Gastrocnemius medialis (tissue), 4 donors: Measurements from ENCODE around the gene SPRYD4.

Experiments
- POLR2A ChIP-seq, 2 donors: fragments of 450-650 bp; IDR thresholded peaks; one replicate each; pipeline ENCODE4 v1.6.1; 2017; ENCODE audit warnings: antibody characterized with exemption in 2 of 2, mild to moderate bottlenecking in 2 of 2, moderate library complexity in 2 of 2
- TF ChIP-seq, protein P1 (sequence below), 5 experiments: fragments of 450-650 bp in 3 of 5; fragments of 200-600 bp in 2 of 5; sonication (generic) in 2 of 5; IDR thresholded peaks in 4 of 5; conservative IDR thresholded peaks in 1 of 5; 1 replicate in 4 of 5; 2 replicates in 1 of 5; pipeline ENCODE4 v1.5.1; 2016 to 2019; ENCODE audit warnings: antibody characterized with exemption in 5 of 5, mild to moderate bottlenecking in 3 of 5, moderate library complexity in 3 of 5

DNA sequence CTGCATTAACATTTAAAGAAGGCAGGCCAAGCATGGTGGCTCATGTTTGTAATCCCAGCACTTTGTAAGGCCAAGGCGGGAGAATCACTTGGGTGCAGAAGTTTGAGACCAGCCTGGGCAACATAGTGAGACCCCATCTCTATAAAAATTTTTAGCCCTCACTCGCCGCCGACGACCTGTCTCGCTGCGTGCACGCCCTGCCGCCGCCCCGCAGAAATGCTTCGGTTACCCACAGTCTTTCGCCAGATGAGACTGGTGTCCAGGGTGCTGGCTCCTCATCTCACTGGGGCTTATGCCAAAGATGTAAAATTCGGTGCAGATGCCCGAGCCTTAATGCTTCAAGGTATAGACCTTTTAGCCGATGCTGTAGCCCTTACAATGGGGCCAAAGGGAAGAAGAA, 42.4 kb downstream of the SPRYD4 start:
- TF ChIP-seq, protein P1, sequence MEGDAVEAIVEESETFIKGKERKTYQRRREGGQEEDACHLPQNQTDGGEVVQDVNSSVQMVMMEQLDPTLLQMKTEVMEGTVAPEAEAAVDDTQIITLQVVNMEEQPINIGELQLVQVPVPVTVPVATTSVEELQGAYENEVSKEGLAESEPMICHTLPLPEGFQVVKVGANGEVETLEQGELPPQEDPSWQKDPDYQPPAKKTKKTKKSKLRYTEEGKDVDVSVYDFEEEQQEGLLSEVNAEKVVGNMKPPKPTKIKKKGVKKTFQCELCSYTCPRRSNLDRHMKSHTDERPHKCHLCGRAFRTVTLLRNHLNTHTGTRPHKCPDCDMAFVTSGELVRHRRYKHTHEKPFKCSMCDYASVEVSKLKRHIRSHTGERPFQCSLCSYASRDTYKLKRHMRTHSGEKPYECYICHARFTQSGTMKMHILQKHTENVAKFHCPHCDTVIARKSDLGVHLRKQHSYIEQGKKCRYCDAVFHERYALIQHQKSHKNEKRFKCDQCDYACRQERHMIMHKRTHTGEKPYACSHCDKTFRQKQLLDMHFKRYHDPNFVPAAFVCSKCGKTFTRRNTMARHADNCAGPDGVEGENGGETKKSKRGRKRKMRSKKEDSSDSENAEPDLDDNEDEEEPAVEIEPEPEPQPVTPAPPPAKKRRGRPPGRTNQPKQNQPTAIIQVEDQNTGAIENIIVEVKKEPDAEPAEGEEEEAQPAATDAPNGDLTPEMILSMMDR (IDR thresholded peaks at IDR 0.05 in 4 of 5, conservative IDR thresholded peaks at IDR 0.05 in 1 of 5): no peak
- no peak for TF ChIP-seq POLR2A (IDR thresholded peaks at IDR 0.05)
